ENCODE results near the gene TAAR6. TPM values are rescaled to one million over a fixed set of nuclear protein-coding genes. Genes with fewer than 3 reads are reported as not detected.
A peak's percentile ranks its signal among the peaks of the same experiment; 100 is the strongest.
"Not testable (repeated sequence)": the region's sequence is repeated elsewhere in the genome, so short reads cannot be mapped to it uniquely, and the experiment has no call there.

Gene TAAR6
- total RNA-seq, 1 experiment from 2014 or later, result not detected

- no peak for DNase-seq (ENCODE audit: low read depth)
- in situ Hi-C loops (cut with HindIII; ENCODE audit: low pct_unique_long_range_greater_than_20kb, low sequenced_read_pairs), result no loop called here
Measured at GRCh38 chr6:132571774-132572173, 1.7 kb downstream of the TAAR6 start.

DNA sequence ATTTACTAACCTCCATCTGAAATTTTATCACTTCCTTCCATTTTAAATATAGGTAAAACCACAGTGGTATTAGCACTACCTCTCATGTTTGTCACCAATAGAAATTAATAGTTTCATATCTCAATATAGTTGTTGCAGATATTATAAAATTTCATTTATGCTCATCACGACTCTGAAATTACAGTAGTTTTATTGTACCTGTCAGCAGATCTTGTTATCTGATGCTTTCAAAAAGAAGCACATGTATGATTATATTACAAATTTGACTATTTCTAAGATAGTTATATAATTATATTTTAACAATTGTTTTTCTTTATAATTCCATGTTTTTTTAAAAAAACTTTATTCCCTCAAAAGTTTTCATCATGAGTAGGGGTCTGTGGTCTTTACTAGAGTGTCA is 14.6 kb downstream of the TAAR6 start:
- in situ Hi-C loops (cut with HindIII; ENCODE audit: low pct_unique_long_range_greater_than_20kb, low sequenced_read_pairs), result no loop called here
- no peak for DNase-seq (ENCODE audit: low read depth)

GRCh38 chr6:132587424-132587823 is 17.3 kb downstream of the TAAR6 start:
- in situ Hi-C loops (cut with HindIII; ENCODE audit: low pct_unique_long_range_greater_than_20kb, low sequenced_read_pairs), result no loop called here

DNA sequence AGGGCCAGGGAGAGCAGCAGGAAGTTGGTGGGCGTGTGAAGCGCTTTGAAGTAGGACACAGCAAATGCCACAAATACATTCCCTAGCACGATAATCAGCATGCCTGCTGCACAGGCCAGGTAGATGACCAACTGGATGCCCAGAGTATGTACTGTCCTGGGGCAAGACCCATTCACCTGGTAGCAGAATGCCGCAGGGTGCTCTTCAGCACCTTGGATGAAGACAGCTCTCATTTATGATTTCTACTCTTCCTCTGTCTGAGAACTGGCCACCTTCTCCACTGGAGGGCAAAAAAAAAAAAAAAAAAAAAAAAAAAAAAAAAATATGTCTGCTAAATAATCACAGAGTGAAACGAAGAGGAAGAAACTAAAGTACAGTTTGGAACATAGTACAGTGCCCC is 19.3 kb downstream of the TAAR6 start, which contains the start of gene TAAR5:
Gene TAAR5 (minus strand): TSS at position 288 of the 400 bp plus-strand sequence. CDS start 55 bp downstream, at position 233.
- DNase-seq (ENCODE audit: low read depth), result no peak
- in situ Hi-C loops (cut with HindIII; ENCODE audit: low pct_unique_long_range_greater_than_20kb, low sequenced_read_pairs), result no loop called here

More at GRCh38 chr6:132587424-132587823, 17.3 kb downstream of the TAAR6 start:
- DNase-seq (ENCODE audit: low read depth), result no peak

DNA sequence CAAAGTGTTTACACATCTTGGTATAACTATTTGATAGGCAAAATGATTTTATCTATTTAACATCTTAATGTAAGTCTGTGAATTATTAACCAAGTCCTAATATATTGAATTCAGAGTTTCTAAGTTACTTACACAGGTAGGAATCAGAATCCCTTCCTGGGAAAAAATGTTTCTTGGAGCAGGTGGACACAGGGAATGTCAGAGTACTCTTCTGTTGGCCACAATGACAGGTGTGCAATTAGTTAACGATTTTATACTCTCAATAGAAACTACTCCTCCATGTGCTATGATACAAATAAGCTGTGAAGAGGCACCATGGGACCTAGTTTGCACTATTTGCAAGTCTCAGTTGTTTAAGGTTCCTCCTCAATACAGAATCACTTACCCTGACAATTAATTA is 20.2 kb downstream of the TAAR6 start:
- in situ Hi-C loops (cut with HindIII; ENCODE audit: low pct_unique_long_range_greater_than_20kb, low sequenced_read_pairs), result no loop called here
- DNase-seq (ENCODE audit: low read depth), result no peak

DNA sequence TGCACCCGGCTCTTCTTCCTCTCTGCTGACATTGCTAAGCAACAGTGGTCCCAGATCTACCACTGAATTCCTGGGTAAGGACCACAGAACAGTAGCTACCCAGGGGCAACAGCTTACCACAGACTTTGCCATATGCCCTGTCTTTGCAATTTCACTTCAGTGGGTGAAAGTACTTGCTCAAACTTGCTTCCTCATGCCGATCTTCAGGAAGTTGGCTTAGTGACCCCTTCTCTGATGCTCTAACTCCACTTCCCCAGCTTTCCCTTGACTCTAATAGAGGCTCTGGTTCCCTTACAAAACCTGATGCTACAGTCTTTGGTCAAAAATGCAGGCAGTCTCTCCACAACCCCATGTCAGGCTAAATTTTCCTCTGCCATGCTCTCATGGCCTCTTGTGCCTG is 22.7 kb downstream of the TAAR6 start:
- in situ Hi-C loops (cut with HindIII; ENCODE audit: low pct_unique_long_range_greater_than_20kb, low sequenced_read_pairs), result no loop called here

GRCh38 chr6:132596201-132596600 is 26.1 kb downstream of the TAAR6 start:
- in situ Hi-C loops (cut with HindIII; ENCODE audit: low pct_unique_long_range_greater_than_20kb, low sequenced_read_pairs), result no loop called here
- DNase-seq (ENCODE audit: low read depth), result no peak

More for the DNA sequence above, 22.7 kb downstream of the TAAR6 start:
- DNase-seq (ENCODE audit: low read depth), result no peak

GRCh38 chr6:132598473-132598872 is 28.4 kb downstream of the TAAR6 start:
- no peak for DNase-seq (ENCODE audit: low read depth)
- in situ Hi-C loops (cut with HindIII; ENCODE audit: low pct_unique_long_range_greater_than_20kb, low sequenced_read_pairs), result no loop called here

GRCh38 chr6:132600900-132601299 is 30.8 kb downstream of the TAAR6 start:
- DNase-seq (ENCODE audit: low read depth), result not testable (repeated sequence)

DNA sequence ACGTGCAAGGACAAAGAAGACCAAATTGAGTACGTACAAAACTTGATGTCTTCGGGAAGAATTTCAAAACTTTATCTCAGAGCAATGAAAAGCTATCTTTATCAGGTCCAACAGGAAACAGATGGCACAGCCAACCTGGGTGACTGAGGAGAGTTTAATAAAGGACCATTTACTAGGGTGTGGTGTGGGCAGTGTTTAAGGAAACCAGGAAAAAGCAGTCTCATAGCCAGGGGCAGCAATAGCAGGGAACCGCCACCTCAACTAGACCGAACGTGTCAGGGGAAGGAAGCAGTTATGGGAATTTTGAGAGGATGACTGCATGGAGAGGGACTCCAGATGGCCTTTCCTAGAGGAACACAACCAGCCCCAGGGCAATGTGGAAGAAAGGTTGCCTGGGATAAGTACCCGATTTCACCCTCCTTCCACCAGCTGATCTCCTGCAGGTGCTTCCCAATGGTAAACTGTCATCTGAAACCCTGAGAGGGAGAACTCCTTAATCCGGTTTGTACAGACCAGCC is 34.6 kb downstream of the TAAR6 start:
- in situ Hi-C loops (cut with HindIII; ENCODE audit: low pct_unique_long_range_greater_than_20kb, low sequenced_read_pairs), result no loop called here
- DNase-seq (ENCODE audit: low read depth), result no peak

More at GRCh38 chr6:132600900-132601299, 30.8 kb downstream of the TAAR6 start:
- in situ Hi-C loops (cut with HindIII; ENCODE audit: low pct_unique_long_range_greater_than_20kb, low sequenced_read_pairs), result not testable (repeated sequence)

- DNase-seq (ENCODE audit: low read depth), result peak; percentile 78
- in situ Hi-C loops (cut with HindIII; ENCODE audit: low pct_unique_long_range_greater_than_20kb, low sequenced_read_pairs), result no loop called here
Measured at GRCh38 chr6:132607544-132608233, 37.6 kb downstream of the TAAR6 start.

DNA sequence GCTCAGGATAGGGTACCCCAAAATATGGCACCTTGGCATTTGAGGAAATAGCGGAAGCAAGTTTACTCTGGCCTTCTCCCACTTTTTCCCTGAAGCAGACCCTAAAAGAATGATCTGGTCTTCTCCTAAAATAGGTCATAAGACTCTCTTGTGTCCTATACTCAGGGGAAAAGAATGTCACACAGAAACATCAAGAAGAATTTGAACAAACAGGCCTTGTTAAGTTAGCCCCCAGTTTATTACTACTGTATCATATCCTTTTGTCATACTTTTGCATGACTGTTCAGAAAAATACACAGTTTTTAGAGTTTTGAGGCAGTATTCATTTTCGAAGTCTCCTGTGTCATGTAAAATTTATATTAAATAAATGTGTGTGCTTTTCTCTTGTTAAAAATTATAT is 41.5 kb downstream of the TAAR6 start:
- DNase-seq (ENCODE audit: low read depth), result no peak

DNA sequence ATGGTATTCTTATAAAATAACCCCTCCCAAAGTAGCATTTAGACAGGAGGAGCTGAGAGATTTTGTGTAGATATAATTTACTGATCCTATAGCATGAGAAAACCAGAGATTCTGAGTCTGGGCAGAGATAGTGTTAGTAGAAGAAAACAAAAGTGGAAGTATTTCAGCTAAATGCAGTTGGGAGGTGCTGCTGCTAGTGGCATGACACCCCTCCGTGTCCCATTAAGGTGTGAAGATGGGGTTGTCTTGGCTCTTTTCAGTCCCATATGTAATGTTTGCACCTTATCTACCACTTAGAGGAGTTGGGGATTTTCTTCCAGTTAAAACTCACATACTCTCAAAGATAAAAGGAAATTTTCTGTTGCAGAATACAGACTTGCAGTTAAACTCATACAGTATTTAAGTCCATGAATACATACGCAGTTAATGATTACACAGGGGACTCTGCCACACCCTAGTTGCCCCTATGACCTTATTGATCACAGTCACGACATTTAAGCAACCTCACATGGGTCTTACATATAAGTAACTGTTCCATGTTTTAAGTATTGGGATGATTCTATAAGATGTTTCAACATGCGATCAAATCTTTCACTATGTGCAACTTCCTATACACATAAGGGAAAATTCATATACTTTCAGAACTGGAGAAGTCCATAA is 42.5 kb downstream of the TAAR6 start:
- in situ Hi-C loops (cut with HindIII; ENCODE audit: low pct_unique_long_range_greater_than_20kb, low sequenced_read_pairs), result no loop called here
- no peak for DNase-seq (ENCODE audit: low read depth)

More for the DNA sequence above, 41.5 kb downstream of the TAAR6 start:
- in situ Hi-C loops (cut with HindIII; ENCODE audit: low pct_unique_long_range_greater_than_20kb, low sequenced_read_pairs), result no loop called here

DNA sequence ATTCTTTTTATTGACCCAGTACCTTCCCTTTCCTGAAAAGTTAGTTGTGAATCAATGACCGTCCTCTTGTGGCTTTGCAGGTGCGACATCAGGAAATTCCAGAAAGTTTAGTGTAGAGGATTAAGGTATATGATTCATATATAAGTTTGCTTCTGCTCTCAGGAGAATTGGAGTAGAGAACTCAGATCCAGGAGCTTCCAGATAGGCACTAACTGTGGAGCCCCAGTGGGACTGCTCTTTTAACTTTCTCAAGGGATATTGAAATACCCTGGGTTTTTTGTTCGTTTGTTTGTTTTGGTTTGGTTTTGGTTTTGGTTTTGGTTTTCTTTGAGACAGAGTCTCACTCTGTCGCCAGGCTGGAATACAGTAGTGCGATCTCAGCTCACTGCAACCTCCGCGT is 44.4 kb downstream of the TAAR6 start:
- DNase-seq (ENCODE audit: low read depth), result no peak
- in situ Hi-C loops (cut with HindIII; ENCODE audit: low pct_unique_long_range_greater_than_20kb, low sequenced_read_pairs), result no loop called here

DNA sequence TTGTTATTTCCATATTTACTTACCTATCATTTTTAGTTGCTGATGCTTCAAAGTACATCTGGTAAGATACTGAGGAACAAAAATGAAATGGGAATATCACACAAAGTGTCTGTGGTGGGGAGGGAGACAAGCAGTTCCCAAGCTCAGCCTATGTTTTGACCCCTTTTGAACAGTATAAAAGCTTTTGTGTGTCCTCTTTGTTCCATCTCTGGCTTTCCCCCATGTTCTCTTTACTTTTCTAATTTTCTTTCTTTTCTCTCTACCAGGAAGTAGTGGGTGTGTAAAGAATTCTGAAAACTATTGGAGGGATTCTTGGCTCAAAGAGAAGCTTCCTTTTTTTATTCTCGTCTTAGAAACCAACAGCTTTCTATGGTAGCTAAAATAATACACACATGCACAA is 46.6 kb downstream of the TAAR6 start:
- in situ Hi-C loops (cut with HindIII; ENCODE audit: low pct_unique_long_range_greater_than_20kb, low sequenced_read_pairs), result no loop called here
- DNase-seq (ENCODE audit: low read depth), result no peak

Other genes starting within 250 kb of the TAAR6 start
- 23.9 and 33.6 TPM in 2 replicates for gene MOXD1, start 168.8 kb upstream of the TAAR6 start, total RNA-seq (2014; rRNA removed; shearing (Covaris generic); ENCODE audit: low replicate concordance)
- gene STX7, start 57.2 kb upstream of the TAAR6 start, total RNA-seq (2014; rRNA removed; shearing (Covaris generic); ENCODE audit: low replicate concordance), result 4.8 and 21.9 TPM in 2 replicates
- gene TAAR9, start 32.0 kb upstream of the TAAR6 start, total RNA-seq (2014; rRNA removed; shearing (Covaris generic); ENCODE audit: low replicate concordance), result not detected in 2 replicates
- gene TAAR8, start 17.6 kb upstream of the TAAR6 start, total RNA-seq (2014; rRNA removed; shearing (Covaris generic); ENCODE audit: low replicate concordance), result not detected in 2 replicates
- gene TAAR5, start 19.4 kb downstream of the TAAR6 start, total RNA-seq (2014; rRNA removed; shearing (Covaris generic); ENCODE audit: low replicate concordance), result not detected in 2 replicates
- gene TAAR2, start 54.0 kb downstream of the TAAR6 start, total RNA-seq (2014; rRNA removed; shearing (Covaris generic); ENCODE audit: low replicate concordance), result not detected in 2 replicates
- gene TAAR1, start 88.9 kb downstream of the TAAR6 start, total RNA-seq (2014; rRNA removed; shearing (Covaris generic); ENCODE audit: low replicate concordance), result not detected in 2 replicates
- not detected in 2 replicates for gene VNN1, start 143.7 kb downstream of the TAAR6 start, total RNA-seq (2014; rRNA removed; shearing (Covaris generic); ENCODE audit: low replicate concordance)
- not detected in 2 replicates for gene VNN2, start 187.6 kb downstream of the TAAR6 start, total RNA-seq (2014; rRNA removed; shearing (Covaris generic); ENCODE audit: low replicate concordance)
- gene SLC18B1, start 228.3 kb downstream of the TAAR6 start, total RNA-seq (2014; rRNA removed; shearing (Covaris generic); ENCODE audit: low replicate concordance), result 11.7 and 15.5 TPM in 2 replicates
- 1,252 and 1,375 TPM in 2 replicates for gene RPS12, start 244.2 kb downstream of the TAAR6 start, total RNA-seq (2014; rRNA removed; shearing (Covaris generic); ENCODE audit: low replicate concordance)

All from Caki2 (cell line).